ENCODE measurements around the gene WDFY3.

WDFY3 gene

GRCh38 chr4:84661191-84661939 is 305.1 kb downstream of the WDFY3 start:
- DNase-seq, result no peak

- no peak for DNase-seq
Observed at GRCh38 chr4:84660606-84661005, 305.9 kb downstream of the WDFY3 start.

GRCh38 chr4:84652478-84652877 is 314.0 kb downstream of the WDFY3 start:
- no peak for DNase-seq

GRCh38 chr4:84651499-84651898 is 315.0 kb downstream of the WDFY3 start:
- DNase-seq, result no peak

GRCh38 chr4:84648863-84649647 is 317.4 kb downstream of the WDFY3 start:
- DNase-seq, result no peak

GRCh38 chr4:84648178-84648577 is 318.3 kb downstream of the WDFY3 start:
- DNase-seq, result no peak

- DNase-seq, result no peak
Observed at GRCh38 chr4:84647312-84647884, 319.1 kb downstream of the WDFY3 start.

- no peak for DNase-seq
Observed at GRCh38 chr4:84644087-84644486, 322.4 kb downstream of the WDFY3 start.

- DNase-seq, result no peak
Observed at GRCh38 chr4:84639145-84639544, 327.3 kb downstream of the WDFY3 start.

GRCh38 chr4:84638092-84638491 is 328.4 kb downstream of the WDFY3 start:
- no peak for DNase-seq

GRCh38 chr4:84634961-84635360 is 331.5 kb downstream of the WDFY3 start:
- no peak for DNase-seq

GRCh38 chr4:84632092-84632491 is 334.4 kb downstream of the WDFY3 start:
- no peak for DNase-seq

GRCh38 chr4:84631573-84631972 is 334.9 kb downstream of the WDFY3 start:
- DNase-seq, result no peak

- no peak for DNase-seq
Observed at GRCh38 chr4:84626673-84627072, 339.8 kb downstream of the WDFY3 start.

- no peak for DNase-seq
Observed at GRCh38 chr4:84623661-84624060, 342.8 kb downstream of the WDFY3 start.

- no peak for DNase-seq
Observed at GRCh38 chr4:84622959-84623358, 343.5 kb downstream of the WDFY3 start.

All from NCI-H1417 treated with DMSO at 0.1 percent for 48 hours (cell line).